Measurements from ENCODE around the gene EHBP1.

DNA sequence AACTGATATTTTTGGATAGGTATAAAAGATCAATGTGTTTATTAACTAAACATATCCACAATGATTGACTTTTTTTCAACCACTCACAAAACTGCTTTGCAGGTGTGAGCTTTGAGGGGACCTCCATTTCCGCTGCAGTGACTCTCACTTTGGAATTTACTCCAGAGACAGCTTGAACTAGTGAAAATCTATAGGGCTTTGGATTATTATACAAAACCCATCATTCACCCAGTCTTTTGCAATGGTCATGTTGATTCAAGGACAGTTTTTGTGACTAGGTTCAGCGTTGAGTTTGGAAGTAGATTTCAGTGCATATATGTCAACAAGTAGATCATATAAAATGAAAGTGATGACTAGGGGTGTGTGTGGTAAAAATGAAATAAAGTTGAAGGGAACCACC, 87.7 kb downstream of the EHBP1 start:
- TF ChIP-seq CTCF (IDR thresholded peaks at IDR 0.05) (no peak), POLR2A (IDR thresholded peaks at IDR 0.05) (no peak)
